Epithelial cell of esophagus (primary cell): ENCODE measurements around the gene NEDD4L.

Experiments used
- DNase-seq: peaks from one replicate; pipeline ENCODE4 v3.0.0; 2010; ENCODE audit warnings: low read depth
- H3K4me3 ChIP-seq: 2 replicates; pipeline ENCODE4 v1.5.1; 2011; ENCODE audit warnings: mild to moderate bottlenecking, low read length, control low read depth
- CTCF ChIP-seq: IDR thresholded peaks from 2 replicates; pipeline ENCODE4 v1.5.1; 2011; ENCODE audit warnings: low read depth, mild to moderate bottlenecking, low read length, control low read depth, inconsistent platforms; ENCODE audit not compliant: insufficient read depth; ENCODE audit errors: missing control alignments

NEDD4L gene

GRCh38 chr18:58347135-58347534, 303.1 kb downstream of the NEDD4L start:
- no peak for DNase-seq
- no peak overlapping the region for H3K4me3 ChIP-seq
- TF ChIP-seq CTCF = no peak

GRCh38 chr18:58348517-58348916, 304.5 kb downstream of the NEDD4L start:
- no peak for DNase-seq
- no peak overlapping the region for H3K4me3 ChIP-seq
- TF ChIP-seq CTCF = no peak

GRCh38 chr18:58348951-58349350, 304.9 kb downstream of the NEDD4L start:
- DNase-seq = no peak
- TF ChIP-seq CTCF = no peak
- no peak overlapping the region for H3K4me3 ChIP-seq

GRCh38 chr18:58349650-58350049, 305.6 kb downstream of the NEDD4L start:
- DNase-seq = no peak
- no peak for TF ChIP-seq CTCF
- H3K4me3 ChIP-seq = no peak overlapping the region

- TF ChIP-seq CTCF = no peak
- H3K4me3 ChIP-seq = no peak overlapping the region
- no peak for DNase-seq
Observed at GRCh38 chr18:58350526-58350925, 306.5 kb downstream of the NEDD4L start.

GRCh38 chr18:58351776-58352175, 307.8 kb downstream of the NEDD4L start:
- DNase-seq = no peak
- no peak for TF ChIP-seq CTCF

GRCh38 chr18:58353581-58353980, 309.6 kb downstream of the NEDD4L start:
- H3K4me3 ChIP-seq = no peak overlapping the region
- DNase-seq = no peak
- TF ChIP-seq CTCF = no peak

More at GRCh38 chr18:58351776-58352175, 307.8 kb downstream of the NEDD4L start:
- no peak overlapping the region for H3K4me3 ChIP-seq
